ENCODE measurements around the gene GRIN1. TPM values are rescaled to one million over a fixed set of nuclear protein-coding genes. Genes with fewer than 3 reads are reported as not detected.
"Not testable (repeated sequence)": the region's sequence is repeated elsewhere in the genome, so short reads cannot be mapped to it uniquely, and the experiment has no call there.

Gene GRIN1
- total and polyA plus RNA-seq, 2 experiments from 2014 or later: not detected

DNA sequence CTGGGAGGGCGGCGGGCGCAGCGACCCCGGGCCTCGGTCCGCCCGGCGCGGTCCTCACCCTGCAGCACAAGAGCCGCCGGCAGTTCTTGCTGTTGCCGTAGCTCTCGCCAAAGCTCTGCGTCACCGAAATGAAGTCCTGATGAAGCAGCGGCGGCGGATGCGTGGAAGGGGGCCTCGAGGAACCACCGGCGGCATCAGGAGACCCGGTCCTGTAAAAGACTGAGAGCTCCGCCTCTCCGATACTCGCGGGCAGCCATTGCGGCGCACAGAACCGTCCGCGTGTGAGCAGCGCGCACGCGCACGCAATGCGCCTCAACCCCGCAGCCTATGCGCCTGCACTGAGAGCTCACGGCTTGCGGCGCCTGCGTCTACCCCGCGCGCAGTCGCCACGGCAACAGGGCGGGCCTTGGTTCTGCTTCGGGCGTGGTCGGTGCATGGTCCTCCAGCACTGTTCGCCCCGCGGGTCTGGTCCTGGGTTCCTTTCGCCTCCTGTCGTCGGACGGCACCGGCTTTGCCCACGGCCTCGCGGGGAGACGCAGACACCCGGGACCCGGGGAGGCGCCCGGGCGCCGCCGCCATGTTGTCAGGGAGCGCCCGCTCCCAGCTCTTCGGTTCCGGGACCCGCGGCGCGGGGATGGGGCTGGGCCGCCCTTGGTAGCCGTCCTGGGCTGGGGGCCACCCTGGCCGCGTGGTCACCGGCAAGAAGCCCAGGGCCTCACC is 9.3 kb upstream of the GRIN1 start:
- Histone ChIP-seq H3K4me3 (peak overlapping the region; percentile 62), H3K4me1 (ENCODE audit: insufficient read depth) (peaks cover 18% of the 10 kb centered on the region), H3K4me2 (peak overlapping the region; percentile 94), H3K9me2 (replicated peaks; ENCODE audit: insufficient read depth) (no peaks in the 10 kb centered on the region), H3K27ac (peak overlapping the region; percentile 71), H3K79me2 (peaks cover 37% of the 10 kb centered on the region), H3K9me3 (ENCODE audit: low read depth) (no peaks in the 10 kb centered on the region), H3K27me3 (no peaks in the 10 kb centered on the region), H3K36me3 (replicated peaks; ENCODE audit: insufficient read depth, low read depth) (no peaks in the 10 kb centered on the region), H2AFZ (peak overlapping the region; percentile 46), H4K20me1 (ENCODE audit: insufficient read depth, poor library complexity, severe bottlenecking) (no peaks in the 10 kb centered on the region)
- peak; percentile 95 for DNase-seq (ENCODE audit: low spot score)
- TF ChIP-seq, protein P1, sequence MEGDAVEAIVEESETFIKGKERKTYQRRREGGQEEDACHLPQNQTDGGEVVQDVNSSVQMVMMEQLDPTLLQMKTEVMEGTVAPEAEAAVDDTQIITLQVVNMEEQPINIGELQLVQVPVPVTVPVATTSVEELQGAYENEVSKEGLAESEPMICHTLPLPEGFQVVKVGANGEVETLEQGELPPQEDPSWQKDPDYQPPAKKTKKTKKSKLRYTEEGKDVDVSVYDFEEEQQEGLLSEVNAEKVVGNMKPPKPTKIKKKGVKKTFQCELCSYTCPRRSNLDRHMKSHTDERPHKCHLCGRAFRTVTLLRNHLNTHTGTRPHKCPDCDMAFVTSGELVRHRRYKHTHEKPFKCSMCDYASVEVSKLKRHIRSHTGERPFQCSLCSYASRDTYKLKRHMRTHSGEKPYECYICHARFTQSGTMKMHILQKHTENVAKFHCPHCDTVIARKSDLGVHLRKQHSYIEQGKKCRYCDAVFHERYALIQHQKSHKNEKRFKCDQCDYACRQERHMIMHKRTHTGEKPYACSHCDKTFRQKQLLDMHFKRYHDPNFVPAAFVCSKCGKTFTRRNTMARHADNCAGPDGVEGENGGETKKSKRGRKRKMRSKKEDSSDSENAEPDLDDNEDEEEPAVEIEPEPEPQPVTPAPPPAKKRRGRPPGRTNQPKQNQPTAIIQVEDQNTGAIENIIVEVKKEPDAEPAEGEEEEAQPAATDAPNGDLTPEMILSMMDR (IDR thresholded peaks at IDR 0.05; ENCODE audit: poor library complexity): no peak
- 0% methylated on average over 67 of the region's 86 CpGs for WGBS (ENCODE audit: low lambda C conversion rate, missing lambda C conversion rate)

DNA sequence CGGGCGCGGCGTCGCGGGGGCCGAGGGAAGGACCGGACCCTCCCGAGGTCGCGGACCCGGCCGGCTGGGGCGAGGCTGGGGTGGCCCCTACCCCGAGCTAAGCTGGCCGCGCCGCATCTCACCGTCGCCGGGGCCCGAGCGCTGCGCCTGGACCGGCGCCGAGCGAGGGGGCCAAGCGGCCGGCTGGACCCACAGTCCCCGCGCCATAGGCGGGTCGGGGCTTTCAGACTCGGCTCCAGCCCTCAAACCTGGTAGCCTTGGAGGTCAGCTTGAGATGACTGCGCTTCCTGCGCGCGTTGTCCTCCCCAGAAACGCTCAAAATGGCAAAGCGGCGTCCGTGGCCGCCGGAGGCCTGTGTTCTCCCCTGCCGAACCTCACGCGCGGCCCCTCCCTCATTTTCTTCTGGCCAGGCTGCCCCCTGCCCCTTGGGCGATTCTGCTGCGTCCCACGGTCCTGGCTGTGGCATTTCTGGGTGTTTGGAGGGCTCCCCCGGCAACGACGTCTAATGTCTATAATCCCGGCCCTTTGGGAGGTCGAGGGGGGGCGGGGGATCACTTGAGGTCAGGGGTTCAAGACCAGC is 8.7 kb upstream of the GRIN1 start:
- no peaks in the 10 kb centered on the region for H4K20me1 ChIP-seq (ENCODE audit: insufficient read depth, poor library complexity, severe bottlenecking)
- no peaks in the 10 kb centered on the region for H3K27me3 ChIP-seq
- peak overlapping the region; percentile 46 for H3K27ac ChIP-seq
- no peaks in the 10 kb centered on the region for H3K9me3 ChIP-seq (ENCODE audit: low read depth)
- H3K79me2 ChIP-seq: peaks cover 30% of the 10 kb centered on the region
- 7% methylated on average over 54 of the region's 58 CpGs for WGBS (ENCODE audit: low lambda C conversion rate, missing lambda C conversion rate)
- peak overlapping the region; percentile 62 for H3K4me3 ChIP-seq
- peaks cover 18% of the 10 kb centered on the region for H3K4me1 ChIP-seq (ENCODE audit: insufficient read depth)
- H3K36me3 ChIP-seq (replicated peaks; ENCODE audit: insufficient read depth, low read depth): no peaks in the 10 kb centered on the region
- H3K4me2 ChIP-seq: peak overlapping the region; percentile 94
- peak overlapping the region; percentile 46 for H2AFZ ChIP-seq
- no peaks in the 10 kb centered on the region for H3K9me2 ChIP-seq (replicated peaks; ENCODE audit: insufficient read depth)
- TF ChIP-seq, protein P1 (IDR thresholded peaks at IDR 0.05; ENCODE audit: poor library complexity): no peak
- no peak for TF ChIP-seq EZH2 (IDR thresholded peaks at IDR 0.05; ENCODE audit: borderline replicate concordance)
- no peak for TF ChIP-seq EZH2phosphoT487 (IDR thresholded peaks at IDR 0.05; ENCODE audit: low read depth, severe bottlenecking, unreplicated experiment)
- no peak for DNase-seq (ENCODE audit: low spot score)

DNA sequence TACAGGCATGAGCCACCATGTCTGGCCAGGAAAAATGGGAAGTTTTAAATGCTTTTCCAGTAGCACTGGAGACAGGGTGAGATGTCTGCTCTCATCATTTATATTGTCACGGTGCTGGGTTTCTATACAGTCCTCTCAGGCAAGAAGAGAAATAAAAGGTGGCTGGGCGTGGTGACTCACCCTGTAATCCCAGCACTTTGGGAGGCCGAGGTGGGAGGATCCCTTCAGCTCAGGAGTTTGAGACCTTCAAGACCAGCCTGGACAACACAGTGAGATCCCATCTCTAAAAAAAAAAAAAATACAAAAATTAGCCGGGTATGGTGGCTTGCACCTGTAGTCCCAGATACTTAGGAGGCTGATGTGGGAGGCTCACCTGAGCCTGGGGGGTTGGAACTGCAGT is 4.8 kb upstream of the GRIN1 start:
- WGBS (ENCODE audit: low lambda C conversion rate, missing lambda C conversion rate): 80% methylated on average over 4 of the region's 4 CpGs
- Histone ChIP-seq H3K4me1 (ENCODE audit: insufficient read depth) (no peaks in the 10 kb centered on the region), H2AFZ (no peak overlapping the region)

DNA sequence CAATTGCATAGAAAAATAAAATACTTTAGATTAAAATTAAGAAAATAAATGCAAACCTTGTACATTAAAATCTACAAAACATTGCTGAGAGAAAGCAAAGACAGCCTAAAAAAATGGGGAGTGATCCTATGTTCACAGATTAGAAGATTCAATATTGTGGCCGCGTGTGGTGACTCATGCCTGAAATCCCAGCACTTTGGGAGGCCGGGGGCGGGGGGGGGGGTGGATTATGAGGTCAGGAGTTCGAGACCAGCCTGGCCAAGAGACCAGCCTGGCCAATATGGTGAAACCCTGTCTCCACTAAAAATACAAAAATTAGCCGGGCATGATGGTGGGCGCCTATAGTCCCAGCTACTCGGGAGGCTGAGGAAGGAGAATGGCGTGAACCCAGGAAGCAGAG is 3.8 kb upstream of the GRIN1 start:
- H3K4me3 ChIP-seq; H4K20me1 ChIP-seq (ENCODE audit: insufficient read depth, poor library complexity, severe bottlenecking); H3K79me2 ChIP-seq; H3K9me3 ChIP-seq (ENCODE audit: low read depth); H3K4me2 ChIP-seq; H3K27ac ChIP-seq; H3K36me3 ChIP-seq (replicated peaks; ENCODE audit: insufficient read depth, low read depth); DNase-seq (ENCODE audit: low spot score); H3K9me2 ChIP-seq (replicated peaks; ENCODE audit: insufficient read depth); H3K4me1 ChIP-seq (ENCODE audit: insufficient read depth); H2AFZ ChIP-seq: not testable (repeated sequence)
- WGBS (ENCODE audit: low lambda C conversion rate, missing lambda C conversion rate): 81% methylated on average over 9 of the region's 9 CpGs
- H3K27me3 ChIP-seq: peaks cover 43% of the 10 kb centered on the region

More for the DNA sequence above, 4.8 kb upstream of the GRIN1 start:
- no peak for DNase-seq (ENCODE audit: low spot score)
- H3K9me3 ChIP-seq (ENCODE audit: low read depth): no peaks in the 10 kb centered on the region
- no peak overlapping the region for H3K4me3 ChIP-seq
- H4K20me1 ChIP-seq (ENCODE audit: insufficient read depth, poor library complexity, severe bottlenecking): no peaks in the 10 kb centered on the region
- H3K79me2 ChIP-seq: peaks cover 1% of the 10 kb centered on the region
- no peak for TF ChIP-seq EZH2 (IDR thresholded peaks at IDR 0.05; ENCODE audit: borderline replicate concordance)
- TF ChIP-seq, protein P1 (IDR thresholded peaks at IDR 0.05; ENCODE audit: poor library complexity): no peak
- no peak for TF ChIP-seq EZH2phosphoT487 (IDR thresholded peaks at IDR 0.05; ENCODE audit: low read depth, severe bottlenecking, unreplicated experiment)
- H3K27ac ChIP-seq: no peak overlapping the region
- H3K36me3 ChIP-seq (replicated peaks; ENCODE audit: insufficient read depth, low read depth): no peaks in the 10 kb centered on the region
- H3K4me2 ChIP-seq: no peak overlapping the region
- peaks cover 34% of the 10 kb centered on the region for H3K27me3 ChIP-seq
- H3K9me2 ChIP-seq (replicated peaks; ENCODE audit: insufficient read depth): no peaks in the 10 kb centered on the region

All from hepatocyte (in vitro differentiated cells).